ENCODE results near the gene TNFRSF18. TPM values are rescaled to one million over a fixed set of nuclear protein-coding genes. Genes with fewer than 3 reads are reported as not detected.
A peak's percentile ranks its signal among the peaks of the same experiment; 100 is the strongest.

TNFRSF18 gene
- total and polyA plus RNA-seq, 2 experiments from 2014 or later, result 1.3 TPM; not detected in 1

- Histone ChIP-seq H3K9me2 (replicated peaks; ENCODE audit: insufficient read depth) (no peaks in the 10 kb centered on the region), H3K4me1 (ENCODE audit: insufficient read depth) (peaks cover 31% of the 10 kb centered on the region), H3K27me3 (no peaks in the 10 kb centered on the region), H4K20me1 (ENCODE audit: insufficient read depth, poor library complexity, severe bottlenecking) (no peaks in the 10 kb centered on the region), H3K9me3 (ENCODE audit: low read depth) (no peaks in the 10 kb centered on the region), H3K36me3 (replicated peaks; ENCODE audit: insufficient read depth, low read depth) (no peaks in the 10 kb centered on the region), H3K4me3 (no peak overlapping the region), H2AFZ (no peak overlapping the region), H3K27ac (peak overlapping the region; percentile 9), H3K4me2 (peak overlapping the region; percentile 24), H3K79me2 (peaks cover 20% of the 10 kb centered on the region)
- 56% methylated on average over 29 of the region's 34 CpGs for WGBS (ENCODE audit: low lambda C conversion rate, missing lambda C conversion rate)
- TF ChIP-seq EZH2phosphoT487 (IDR thresholded peaks at IDR 0.05; ENCODE audit: low read depth, severe bottlenecking, unreplicated experiment) (no peak), CTCF (IDR thresholded peaks at IDR 0.05; ENCODE audit: poor library complexity) (no peak), EZH2 (IDR thresholded peaks at IDR 0.05; ENCODE audit: borderline replicate concordance) (no peak)
- DNase-seq (ENCODE audit: low spot score), result no peak
These were observed 30.8 kb upstream of the TNFRSF18 start for GRCh38 chr1:1236945-1237873.

GRCh38 chr1:1236176-1236763 is 29.9 kb upstream of the TNFRSF18 start:
- 91% methylated on average over 20 of the region's 22 CpGs for WGBS (ENCODE audit: low lambda C conversion rate, missing lambda C conversion rate)
- H3K9me2 ChIP-seq (replicated peaks; ENCODE audit: insufficient read depth), result no peaks in the 10 kb centered on the region
- H3K4me1 ChIP-seq (ENCODE audit: insufficient read depth), result peaks cover 31% of the 10 kb centered on the region
- H4K20me1 ChIP-seq (ENCODE audit: insufficient read depth, poor library complexity, severe bottlenecking), result no peaks in the 10 kb centered on the region
- H3K4me2 ChIP-seq, result no peak overlapping the region
- no peak overlapping the region for H3K27ac ChIP-seq
- no peaks in the 10 kb centered on the region for H3K36me3 ChIP-seq (replicated peaks; ENCODE audit: insufficient read depth, low read depth)
- TF ChIP-seq EZH2phosphoT487 (IDR thresholded peaks at IDR 0.05; ENCODE audit: low read depth, severe bottlenecking, unreplicated experiment) (no peak), CTCF (IDR thresholded peaks at IDR 0.05; ENCODE audit: poor library complexity) (no peak), EZH2 (IDR thresholded peaks at IDR 0.05; ENCODE audit: borderline replicate concordance) (no peak)
- no peaks in the 10 kb centered on the region for H3K9me3 ChIP-seq (ENCODE audit: low read depth)
- H3K79me2 ChIP-seq, result peaks cover 23% of the 10 kb centered on the region
- no peaks in the 10 kb centered on the region for H3K27me3 ChIP-seq
- DNase-seq (ENCODE audit: low spot score), result no peak
- no peak overlapping the region for H2AFZ ChIP-seq
- H3K4me3 ChIP-seq, result no peak overlapping the region

GRCh38 chr1:1235016-1235744 is 28.8 kb upstream of the TNFRSF18 start:
- Histone ChIP-seq H4K20me1 (ENCODE audit: insufficient read depth, poor library complexity, severe bottlenecking) (peaks cover 4% of the 10 kb centered on the region), H3K79me2 (peaks cover 31% of the 10 kb centered on the region), H3K27ac (no peak overlapping the region), H2AFZ (no peak overlapping the region), H3K4me1 (ENCODE audit: insufficient read depth) (peaks cover 35% of the 10 kb centered on the region), H3K27me3 (no peaks in the 10 kb centered on the region), H3K4me3 (no peak overlapping the region), H3K4me2 (no peak overlapping the region), H3K9me2 (replicated peaks; ENCODE audit: insufficient read depth) (no peaks in the 10 kb centered on the region), H3K36me3 (replicated peaks; ENCODE audit: insufficient read depth, low read depth) (no peaks in the 10 kb centered on the region), H3K9me3 (ENCODE audit: low read depth) (no peaks in the 10 kb centered on the region)
- WGBS (ENCODE audit: low lambda C conversion rate, missing lambda C conversion rate), result 95% methylated on average over 21 of the region's 27 CpGs
- TF ChIP-seq CTCF (IDR thresholded peaks at IDR 0.05; ENCODE audit: poor library complexity), result no peak
- no peak for TF ChIP-seq EZH2 (IDR thresholded peaks at IDR 0.05; ENCODE audit: borderline replicate concordance)
- no peak for TF ChIP-seq EZH2phosphoT487 (IDR thresholded peaks at IDR 0.05; ENCODE audit: low read depth, severe bottlenecking, unreplicated experiment)
- DNase-seq (ENCODE audit: low spot score), result no peak

Data from hepatocyte (in vitro differentiated cells).